ENCODE data around the gene OR52A1. TPM values are rescaled to one million over a fixed set of nuclear protein-coding genes. Genes with fewer than 3 reads are reported as not detected.

Gene OR52A1
- total and polyA plus RNA-seq, 2 of the 4 experiments (the other 2 are of a cell fraction), result not detected

DNA sequence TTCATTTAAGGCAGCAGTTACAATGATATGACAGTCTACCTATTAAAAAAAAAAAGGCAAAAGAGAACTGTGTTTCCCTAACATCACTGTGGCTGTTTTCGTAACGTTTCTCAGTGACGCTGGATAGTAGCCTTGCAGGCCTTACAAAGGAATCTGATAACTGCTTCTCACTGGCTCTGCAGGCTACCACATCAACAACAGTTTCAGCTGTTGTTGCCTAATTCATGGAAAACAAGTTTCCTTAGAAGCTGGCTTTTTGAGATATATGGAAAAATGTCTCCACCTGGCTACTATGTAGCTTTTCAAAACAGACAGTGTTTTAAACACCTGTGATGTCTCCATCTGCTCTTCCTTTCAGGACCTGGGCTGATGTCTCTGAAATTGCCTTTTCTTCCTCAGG is 42.2 kb upstream of the OR52A1 start:
- no peak overlapping the region for H4K91ac ChIP-seq (ENCODE audit: insufficient read depth, low read depth, low read length)
- H3K9me3 ChIP-seq (ENCODE audit: control insufficient read depth, insufficient read depth, low read length), result no peaks in the 10 kb centered on the region
- H4K8ac ChIP-seq (ENCODE audit: low read depth in 2 of 2, low read length in 2 of 2), result no peak overlapping the region
- no peaks in the 10 kb centered on the region for H3K27me3 ChIP-seq (ENCODE audit: control insufficient read depth, insufficient read depth, low read length)
- H3K79me1 ChIP-seq (ENCODE audit: low read depth in 1 of 2, low read length in 2 of 2), result no peaks in the 10 kb centered on the region
- CTCF ChIA-PET, result interaction anchor here (0.7 kb wide), 1 partner anchor 167 kb away, joined by 5 read pairs; no protein-coding TSS in a partner anchor
- no peak overlapping the region for H2BK15ac ChIP-seq (ENCODE audit: low read depth, low read length)
- H4K5ac ChIP-seq (ENCODE audit: low read depth, low read length), result no peak overlapping the region
- BruUV-seq (replicated peaks), result no TSS peak
- H3K9ac ChIP-seq (ENCODE audit: low read depth, low read length), result no peak overlapping the region
- H2AK9ac ChIP-seq (replicated peaks; ENCODE audit: low read depth, low read length, poor library complexity), result no peak overlapping the region
- no peak overlapping the region for H2BK20ac ChIP-seq (ENCODE audit: low read depth, low read length)
- H2BK5ac ChIP-seq (ENCODE audit: low read depth, low read length, poor library complexity, severe bottlenecking), result no peak overlapping the region
- intact Hi-C loops (cut with micrococcal nuclease) (no loop called here), in situ Hi-C loops (cut with MboI; ENCODE audit: low sequenced_read_pairs) (no loop called here), dilution Hi-C loops (cut with HindIII; ENCODE audit: low sequenced_read_pairs, unreplicated experiment) (no loop called here)
- no peak overlapping the region for H3K4me3 ChIP-seq (ENCODE audit: insufficient read depth, low read depth, low read length)
- no peaks in the 10 kb centered on the region for H3K36me3 ChIP-seq (ENCODE audit: control insufficient read depth, insufficient read depth, low read length)
- H3K9me1 ChIP-seq (ENCODE audit: insufficient read depth, low read length), result no peaks in the 10 kb centered on the region
- peak overlapping the region; percentile 68; the same call in 1 of the 2 replicates for H3K18ac ChIP-seq (ENCODE audit: low read depth, low read length)
- no peak overlapping the region for H3K23ac ChIP-seq (ENCODE audit: low read depth, low read length)
- TF ChIP-seq BHLHE40 (IDR thresholded peaks at IDR 0.05; ENCODE audit: low read depth, low read length) (no peak), MAFK (IDR thresholded peaks at IDR 0.05; ENCODE audit: low read depth, low read length) (no peak), POLR2A (IDR thresholded peaks at IDR 0.05; ENCODE audit: low read depth, low read length) (no peak), RFX5 (IDR thresholded peaks at IDR 0.05; ENCODE audit: low read depth, low read length) (no peak), NFE2L2 (IDR thresholded peaks at IDR 0.05; ENCODE audit: low read depth, low read length) (no peak), SMC3 (IDR thresholded peaks at IDR 0.05; ENCODE audit: low read depth, low read length) (no peak), RCOR1 (IDR thresholded peaks at IDR 0.05; ENCODE audit: insufficient replicate concordance, low read length) (no peak), RAD21 (IDR thresholded peaks at IDR 0.05; ENCODE audit: low read length) (no peak), CHD1 (IDR thresholded peaks at IDR 0.05; ENCODE audit: low read depth, low read length) (no peak), FOS (IDR thresholded peaks at IDR 0.05; ENCODE audit: low read depth, low read length) (no peak), CEBPB (IDR thresholded peaks at IDR 0.05; ENCODE audit: low read depth, low read length) (no peak)
- TF ChIP-seq, protein P1, sequence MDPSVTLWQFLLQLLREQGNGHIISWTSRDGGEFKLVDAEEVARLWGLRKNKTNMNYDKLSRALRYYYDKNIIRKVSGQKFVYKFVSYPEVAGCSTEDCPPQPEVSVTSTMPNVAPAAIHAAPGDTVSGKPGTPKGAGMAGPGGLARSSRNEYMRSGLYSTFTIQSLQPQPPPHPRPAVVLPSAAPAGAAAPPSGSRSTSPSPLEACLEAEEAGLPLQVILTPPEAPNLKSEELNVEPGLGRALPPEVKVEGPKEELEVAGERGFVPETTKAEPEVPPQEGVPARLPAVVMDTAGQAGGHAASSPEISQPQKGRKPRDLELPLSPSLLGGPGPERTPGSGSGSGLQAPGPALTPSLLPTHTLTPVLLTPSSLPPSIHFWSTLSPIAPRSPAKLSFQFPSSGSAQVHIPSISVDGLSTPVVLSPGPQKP (IDR thresholded peaks at IDR 0.05; ENCODE audit: borderline replicate concordance, low read depth, low read length), result no peak
- H2AFZ ChIP-seq (replicated peaks; ENCODE audit: low read length, poor library complexity), result no peak overlapping the region
- no peak overlapping the region for H3K27ac ChIP-seq (ENCODE audit: insufficient read depth, low read length)
- H3K4me2 ChIP-seq (ENCODE audit: low read depth, low read length), result no peak overlapping the region
- H3K56ac ChIP-seq (ENCODE audit: extremely low read depth, insufficient read depth, low read length), result no peak overlapping the region
- H2BK120ac ChIP-seq (ENCODE audit: low read depth, low read length), result peak overlapping the region; percentile 54; the same call in 1 of the 2 replicates
- whole genome bisulfite sequencing, 2 experiments (ENCODE audit: extremely low coverage in 2 of 2, insufficient read length in 1 of 2), result no CpG with 5 or more reads among the region's 3 CpGs
- H4K20me1 ChIP-seq (ENCODE audit: insufficient read depth, low read length), result no peaks in the 10 kb centered on the region
- POLR2A ChIA-PET (ENCODE audit: unreplicated experiment), result no interaction called here
- H2AK5ac ChIP-seq (ENCODE audit: low read depth, low read length), result no peak overlapping the region
- ATAC-seq (ENCODE audit: low read depth) (no peak), DNase-seq (peak; percentile 10)
- H3K4me1 ChIP-seq (ENCODE audit: control insufficient read depth, insufficient read depth, low read length), result peaks cover 2% of the 10 kb centered on the region; the same call in 1 of the 2 replicates
- no peak overlapping the region for H3K14ac ChIP-seq (replicated peaks; ENCODE audit: low read depth, low read length)
- no peak overlapping the region for H3K4ac ChIP-seq (ENCODE audit: low read depth, low read length)
